Measurements from ENCODE around the gene FGF14.

- TF ChIP-seq CTCF (IDR thresholded peaks at IDR 0.05) (no peak), POLR2A (IDR thresholded peaks at IDR 0.05) (no peak)
Measured at GRCh38 chr13:102317593-102317992, 84.3 kb downstream of the FGF14 start.
